A673 (cell line): ENCODE measurements around the gene ICAM2. TPM values are rescaled to one million over a fixed set of nuclear protein-coding genes. Genes with fewer than 3 reads are reported as not detected.
"Not testable (repeated sequence)": the region's sequence is repeated elsewhere in the genome, so short reads cannot be mapped to it uniquely, and the experiment has no call there.

Source experiments
- BruUV-seq: library from RNA; stranded (reverse); fragments of 400-500 nt; replicated peaks from 2 replicates; lab custom pipeline; 2021; lab: Mats Ljungman, UMichigan
- CTCF ChIA-PET: fragments of 300-600 bp; sonication (Branson Sonifier 250); formaldehyde crosslinking; loops from one replicate; lab custom pipeline; 2022; ENCODE audit warnings: antibody characterized with exemption; lab: Charles Lee
- POLR2A ChIA-PET: fragments of 300-600 bp; sonication (Branson Sonifier 250); formaldehyde crosslinking; loops from one replicate; lab custom pipeline; 2022; ENCODE audit warnings: antibody characterized with exemption; ENCODE audit not compliant: low non-redundant PET; lab: Charles Lee
- DNase-seq: peaks from one replicate; pipeline ENCODE4 v3.0.0-alpha.2; 2015; ENCODE audit warnings: low spot score
- H3K27ac ChIP-seq: fragments of 200-600 bp; sonication (generic); 2 replicates; pipeline ENCODE4 v1.5.1; 2016; ENCODE audit warnings: mixed run types, low read depth, mild to moderate bottlenecking, mixed read lengths, antibody characterized with exemption, low read length; ENCODE audit not compliant: poor library complexity, severe bottlenecking
- H3K27me3 ChIP-seq: fragments of 200-600 bp; sonication (generic); replicated peaks from 2 replicates; pipeline ENCODE4 v1.6.1; 2017; ENCODE audit warnings: mixed run types, low read depth, mild to moderate bottlenecking, mixed read lengths, antibody characterized with exemption, low read length; ENCODE audit not compliant: insufficient read depth, poor library complexity
- H3K36me3 ChIP-seq: fragments of 200-600 bp; sonication (generic); 2 replicates; pipeline ENCODE4 v1.6.1; 2016; ENCODE audit warnings: mixed run types, mild to moderate bottlenecking, mixed read lengths, antibody characterized with exemption, low read length; ENCODE audit not compliant: insufficient read depth, poor library complexity, severe bottlenecking
- H3K4me1 ChIP-seq: fragments of 200-600 bp; sonication (generic); 2 replicates; pipeline ENCODE4 v1.6.1; 2017; ENCODE audit warnings: mixed run types, mild to moderate bottlenecking, mixed read lengths, antibody characterized with exemption, low read length; ENCODE audit not compliant: insufficient read depth, poor library complexity, severe bottlenecking
- H3K4me3 ChIP-seq: fragments of 200-600 bp; sonication (generic); 2 replicates; pipeline ENCODE4 v1.5.1; 2016; ENCODE audit warnings: low read depth, mixed run types, mild to moderate bottlenecking, mixed read lengths, low read length; ENCODE audit not compliant: poor library complexity, severe bottlenecking
- H3K9me3 ChIP-seq: fragments of 200-600 bp; sonication (generic); 2 replicates; pipeline ENCODE4 v1.6.1; 2016; ENCODE audit warnings: mixed run types, low read depth, mild to moderate bottlenecking, mixed read lengths, antibody characterized with exemption, low read length; ENCODE audit not compliant: poor library complexity, severe bottlenecking
- EZH2 ChIP-seq: fragments of 200-600 bp; sonication (generic); IDR thresholded peaks from 2 replicates; pipeline ENCODE4 v1.6.1; 2017; ENCODE audit warnings: borderline replicate concordance, low read depth, mild to moderate bottlenecking, mixed read lengths, antibody characterized with exemption, low read length; ENCODE audit not compliant: poor library complexity, severe bottlenecking
- intact Hi-C: fragments of 100-400 bp; cut with micrococcal nuclease; formaldehyde crosslinking; loops from one replicate; pipeline ENCODE4 v1.10.0; 2022; ENCODE audit not compliant: unreplicated experiment
- total RNA-seq: library from RNA; stranded (reverse); gene quantifications from 2 replicates; pipeline ENCODE4 v1.2.3, GENCODE V29; 2021
- TF ChIP-seq, protein P1 (sequence below): fragments of 300-800, 200-600 bp; sonication (generic); conservative IDR thresholded peaks from 2 replicates; pipeline ENCODE4 v1.5.1; 2017; ENCODE audit warnings: low read depth, mild to moderate bottlenecking, antibody characterized with exemption, low read length, moderate library complexity, mixed read lengths

Gene ICAM2
- total RNA-seq, 1 experiment from 2014 or later: 0.99 TPM

GRCh38 chr17:64024781-64025731 is 4.6 kb upstream of the ICAM2 start:
- Histone ChIP-seq H3K4me1 (no peaks in the 10 kb centered on the region), H3K9me3 (no peaks in the 10 kb centered on the region), H3K27me3 (no peaks in the 10 kb centered on the region), H3K4me3 (no peak overlapping the region), H3K27ac (no peak overlapping the region), H3K36me3 (no peaks in the 10 kb centered on the region)
- ChIA-PET CTCF (interaction anchor here (0.8 to 1.7 kb wide), 5 partner anchors 8 to 113 kb away, joined by 3 to 13 read pairs (median 5); no protein-coding TSS in a partner anchor), POLR2A (no interaction called here)
- TF ChIP-seq, protein P1, sequence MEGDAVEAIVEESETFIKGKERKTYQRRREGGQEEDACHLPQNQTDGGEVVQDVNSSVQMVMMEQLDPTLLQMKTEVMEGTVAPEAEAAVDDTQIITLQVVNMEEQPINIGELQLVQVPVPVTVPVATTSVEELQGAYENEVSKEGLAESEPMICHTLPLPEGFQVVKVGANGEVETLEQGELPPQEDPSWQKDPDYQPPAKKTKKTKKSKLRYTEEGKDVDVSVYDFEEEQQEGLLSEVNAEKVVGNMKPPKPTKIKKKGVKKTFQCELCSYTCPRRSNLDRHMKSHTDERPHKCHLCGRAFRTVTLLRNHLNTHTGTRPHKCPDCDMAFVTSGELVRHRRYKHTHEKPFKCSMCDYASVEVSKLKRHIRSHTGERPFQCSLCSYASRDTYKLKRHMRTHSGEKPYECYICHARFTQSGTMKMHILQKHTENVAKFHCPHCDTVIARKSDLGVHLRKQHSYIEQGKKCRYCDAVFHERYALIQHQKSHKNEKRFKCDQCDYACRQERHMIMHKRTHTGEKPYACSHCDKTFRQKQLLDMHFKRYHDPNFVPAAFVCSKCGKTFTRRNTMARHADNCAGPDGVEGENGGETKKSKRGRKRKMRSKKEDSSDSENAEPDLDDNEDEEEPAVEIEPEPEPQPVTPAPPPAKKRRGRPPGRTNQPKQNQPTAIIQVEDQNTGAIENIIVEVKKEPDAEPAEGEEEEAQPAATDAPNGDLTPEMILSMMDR: no peak
- TF ChIP-seq EZH2: no peak
- DNase-seq: no peak
- intact Hi-C loops: loop anchor here (5.0 kb wide), 1 partner anchor 108 kb away; the partner anchor contains the start of gene GH1
- BruUV-seq: no TSS peak

- Histone ChIP-seq H3K27ac (no peak overlapping the region), H3K4me1 (no peaks in the 10 kb centered on the region), H3K36me3 (no peaks in the 10 kb centered on the region), H3K27me3 (no peaks in the 10 kb centered on the region), H3K4me3 (no peak overlapping the region), H3K9me3 (no peaks in the 10 kb centered on the region)
- TF ChIP-seq EZH2: no peak
- TF ChIP-seq, protein P1: no peak
- DNase-seq: no peak
- ChIA-PET POLR2A (no interaction called here), CTCF (no interaction called here)
- no TSS peak for BruUV-seq
- intact Hi-C loops: no loop called here
Observed at GRCh38 chr17:64024215-64024654, 3.8 kb upstream of the ICAM2 start.

GRCh38 chr17:64022611-64023063 is 2.2 kb upstream of the ICAM2 start:
- Histone ChIP-seq H3K4me1 (no peaks in the 10 kb centered on the region), H3K36me3 (no peaks in the 10 kb centered on the region), H3K9me3 (no peaks in the 10 kb centered on the region), H3K27me3 (no peaks in the 10 kb centered on the region), H3K27ac (no peak overlapping the region), H3K4me3 (no peak overlapping the region)
- intact Hi-C loops: no loop called here
- no peak for DNase-seq
- TF ChIP-seq, protein P1: no peak
- no peak for TF ChIP-seq EZH2
- ChIA-PET POLR2A (no interaction called here), CTCF (interaction anchor here (0.7 kb wide), 1 partner anchor 74 kb away, joined by 4 read pairs; no protein-coding TSS in a partner anchor)
- no TSS peak for BruUV-seq

DNA sequence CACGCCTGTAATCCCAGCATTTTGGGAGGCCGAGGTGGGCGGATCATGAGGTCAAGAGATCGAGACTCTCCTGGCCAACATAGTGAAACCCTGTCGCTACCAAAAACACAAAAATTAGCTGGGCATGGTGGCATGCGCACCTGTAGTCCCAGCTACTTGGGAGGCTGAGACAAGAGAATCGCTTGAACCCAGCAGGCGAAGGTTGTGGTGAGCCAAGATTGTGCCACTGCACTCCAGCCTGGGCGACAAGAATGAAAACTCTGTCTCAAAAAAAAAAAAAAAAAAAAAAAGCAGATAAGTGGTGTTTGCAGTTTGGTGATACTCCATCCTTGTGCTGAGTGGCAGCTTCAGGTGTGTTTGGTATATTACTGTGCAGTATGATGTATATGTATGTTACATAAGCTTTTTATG is 877 bp downstream of the ICAM2 start:
- ChIA-PET POLR2A (interaction anchor here (0.7 kb wide), 1 partner anchor 36 kb away, joined by 18 read pairs; no protein-coding TSS in a partner anchor), CTCF (interaction anchor here (0.8 kb wide), 1 partner anchor 10 kb away, joined by 3 read pairs; no protein-coding TSS in a partner anchor)
- H3K27me3 ChIP-seq, intact Hi-C loops, BruUV-seq, H3K4me1 ChIP-seq, H3K27ac ChIP-seq, H3K36me3 ChIP-seq, DNase-seq, H3K9me3 ChIP-seq, H3K4me3 ChIP-seq: not testable (repeated sequence)
